IPS DF 19.7 (cell line): ENCODE measurements around the gene H6PD.

Experiments
- DNase-seq: peaks from one replicate; pipeline ENCODE4 v3.0.0-alpha.2; 2013; ENCODE audit warnings: low read depth, low spot score

Gene H6PD

GRCh38 chr1:9316080-9316444 lies 81.5 kb downstream of the H6PD start:
- DNase-seq: no peak

DNA sequence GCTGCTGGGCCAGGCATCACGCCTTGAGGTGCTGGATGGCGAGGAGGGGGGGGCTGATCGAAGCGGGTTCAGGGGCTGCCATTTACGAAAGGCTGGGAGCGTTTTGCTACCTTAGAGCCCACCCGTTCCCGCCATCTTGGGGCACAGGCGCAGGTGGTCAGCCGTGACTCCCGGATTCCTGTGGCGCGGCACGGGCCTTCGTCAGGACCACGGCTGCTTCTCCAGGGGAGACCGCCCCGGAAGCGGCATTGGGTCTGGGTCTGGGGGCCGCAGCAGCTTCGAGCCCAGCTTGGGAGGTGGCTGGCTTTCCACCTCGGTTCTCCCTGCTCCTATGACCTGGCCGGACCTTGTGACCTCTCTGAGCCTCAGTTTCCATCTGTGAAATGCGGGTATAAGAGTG lies 81.9 kb downstream of the H6PD start:
- DNase-seq: no peak

- no peak for DNase-seq
Measured at GRCh38 chr1:9317072-9317471, 82.5 kb downstream of the H6PD start.

DNA sequence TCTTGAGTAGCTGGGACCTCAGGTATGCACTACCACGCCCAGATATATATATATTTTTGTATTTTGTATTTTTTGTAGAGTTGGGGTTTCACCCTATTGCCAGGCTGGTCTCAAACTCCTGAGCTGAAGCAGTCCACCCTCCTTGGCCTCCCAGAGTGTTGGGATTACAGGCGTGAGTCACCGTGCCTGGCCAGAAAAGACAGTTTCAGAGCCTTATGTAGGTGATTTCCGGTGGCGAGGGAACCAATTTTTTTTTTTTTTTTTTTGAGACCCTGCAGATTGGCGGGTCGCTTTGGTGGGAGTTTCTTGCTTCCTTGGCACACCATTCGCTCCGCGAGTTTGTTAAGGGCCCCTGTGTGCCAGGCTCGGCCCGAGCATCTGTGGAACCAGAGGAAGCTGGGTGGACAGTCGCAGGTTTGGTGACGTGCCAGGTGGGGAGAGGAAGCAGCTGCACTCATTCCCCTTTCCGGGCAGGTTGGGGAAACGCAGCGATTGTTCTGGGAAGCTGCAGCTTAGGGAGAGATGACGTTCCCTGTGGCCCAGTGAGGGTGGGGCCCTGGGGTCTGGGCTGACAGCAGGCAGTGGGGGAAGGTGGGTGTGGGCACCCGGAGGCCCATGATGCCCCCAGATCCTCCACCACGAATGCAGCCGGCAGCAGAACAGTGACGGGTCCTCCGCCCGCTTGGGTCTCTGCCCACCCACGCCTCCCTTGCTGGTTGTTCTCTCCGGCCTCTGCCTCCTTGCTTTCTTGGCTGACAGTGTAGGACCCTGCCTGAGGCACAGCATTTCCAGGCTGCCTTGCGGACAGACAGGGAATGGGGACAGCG lies 83.2 kb downstream of the H6PD start:
- no peak for DNase-seq

DNA sequence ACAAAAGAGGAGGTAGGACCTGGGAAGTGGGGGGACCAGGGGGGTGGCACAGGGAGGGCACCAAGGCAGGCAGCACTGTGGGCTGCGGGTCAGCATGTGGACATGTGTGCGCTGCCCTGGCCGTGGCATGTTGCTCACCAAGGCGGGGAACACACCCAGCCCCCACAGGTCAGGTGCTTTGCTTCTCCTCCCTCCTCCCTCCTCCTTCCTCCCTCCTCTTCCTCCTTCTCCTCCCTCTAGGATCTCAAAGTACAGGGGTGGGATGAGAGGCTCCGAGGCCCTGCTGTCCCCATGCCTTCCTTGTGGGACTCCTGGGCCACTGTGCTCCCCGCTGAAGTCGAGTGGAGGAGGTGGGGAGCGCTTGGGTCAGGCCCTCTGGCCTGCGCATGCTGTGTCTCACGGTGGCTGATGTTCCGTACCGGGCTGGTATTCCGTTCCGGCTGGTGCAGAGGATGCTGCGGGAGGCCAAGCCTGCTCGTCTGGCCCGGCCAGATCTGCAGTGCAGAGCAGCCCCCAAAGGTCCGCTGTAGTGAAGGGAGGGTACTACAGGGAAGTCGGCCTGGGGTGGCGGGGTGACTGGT lies 84.7 kb downstream of the H6PD start:
- DNase-seq: no peak

DNA sequence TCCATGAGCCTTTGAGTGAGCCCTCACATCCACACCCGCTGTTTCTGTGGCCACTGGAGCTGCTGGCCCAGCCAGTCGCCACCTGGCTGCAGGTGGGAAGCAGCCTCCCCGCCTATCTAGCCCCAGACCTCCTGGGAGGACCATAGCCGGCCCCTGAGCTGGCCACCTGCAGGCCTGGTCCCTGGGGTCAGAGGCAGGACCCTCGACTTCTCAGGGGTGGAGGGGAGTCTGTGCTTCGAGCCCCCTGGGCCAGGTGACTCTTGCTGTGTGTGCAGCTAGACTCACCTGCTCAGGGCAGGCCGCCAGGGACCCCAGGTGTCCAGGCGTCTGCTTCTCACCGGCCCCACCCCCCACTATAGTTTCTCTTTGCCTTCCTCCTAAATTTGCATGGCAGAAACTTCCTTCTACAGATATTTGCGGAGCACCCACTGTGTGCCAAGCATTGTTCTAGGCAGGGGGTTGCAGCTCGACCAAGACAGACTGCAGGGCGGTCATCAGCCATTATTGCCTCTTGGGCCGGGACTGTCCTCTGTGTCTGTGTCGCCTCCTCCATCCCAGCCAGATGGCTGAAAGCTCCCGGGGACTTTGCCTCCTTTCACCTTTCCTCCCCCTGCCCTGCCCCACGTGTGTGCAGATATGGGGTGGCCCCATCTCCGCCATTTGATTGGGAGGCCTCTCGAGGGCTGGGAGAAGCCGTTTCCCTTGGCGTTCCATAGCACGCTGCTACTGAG lies 85.4 kb downstream of the H6PD start:
- DNase-seq: no peak
